Endothelial cell of umbilical vein (primary cell): ENCODE results near the gene OSBPL6. TPM values are rescaled to one million over a fixed set of nuclear protein-coding genes. Genes with fewer than 3 reads are reported as not detected.

Source experiments
- BruUV-seq: library from RNA; stranded (reverse); fragments of 400-500 nt; replicated peaks from 2 replicates; lab custom pipeline; 2021; lab: Mats Ljungman, UMichigan
- CTCF ChIA-PET: fragments of 300-600, 350-600 bp; sonication (Branson Sonifier 250); formaldehyde crosslinking; loops from one replicate; lab custom pipeline; 2021; ENCODE audit warnings: antibody characterized with exemption, inconsistent platforms; lab: Charles Lee
- POLR2A ChIA-PET: fragments of 300-600, 350-600 bp; sonication (Branson Sonifier 250); formaldehyde crosslinking; loops from one replicate; lab custom pipeline; 2021; ENCODE audit warnings: antibody characterized with exemption, inconsistent platforms; lab: Charles Lee
- DNase-seq: peaks from one replicate; pipeline ENCODE4 v3.0.0-alpha.2; 2011; ENCODE audit warnings: low read depth, low spot score
- FAIRE-seq: peaks from 2 replicates; lab custom pipeline; 2011; peaks lifted over from hg19 to GRCh38; lab: Jason Lieb, UNC
- H2AFZ ChIP-seq: 2 replicates; pipeline ENCODE4 v1.6.0; 2012; ENCODE audit warnings: low read depth, low read length, control low read depth, inconsistent platforms
- H3K27ac ChIP-seq: 2 replicates; pipeline ENCODE4 v1.5.1; 2011; ENCODE audit warnings: low read depth, mild to moderate bottlenecking, control low read depth, low read length, moderate library complexity; ENCODE audit not compliant: insufficient read depth
- H3K27me3 ChIP-seq, 2 experiments: 2 replicates each; pipeline versions ENCODE4 v1.6.0 to v1.6.1; 2011; ENCODE audit warnings: low read length in 2 of 2, mixed read lengths in 1 of 2; ENCODE audit not compliant: control insufficient read depth in 2 of 2, insufficient read depth in 2 of 2
- H3K36me3 ChIP-seq, 2 experiments: 2 replicates in 1 of 2; 3 replicates in 1 of 2; pipeline ENCODE4 v1.5.1; 2011; ENCODE audit warnings: low read length in 2 of 2, mild to moderate bottlenecking in 1 of 2, moderate library complexity in 1 of 2; ENCODE audit not compliant: control insufficient read depth in 2 of 2, insufficient read depth in 2 of 2; ENCODE audit errors: extremely low read depth in 1 of 2
- H3K4me1 ChIP-seq: 3 replicates; pipeline ENCODE4 v1.5.1; 2011; ENCODE audit warnings: mild to moderate bottlenecking, low read length; ENCODE audit not compliant: control insufficient read depth, insufficient read depth; ENCODE audit errors: extremely low read depth
- H3K4me2 ChIP-seq: 2 replicates; pipeline ENCODE4 v1.6.1; 2011; ENCODE audit warnings: low read length, control low read depth, mixed read lengths; ENCODE audit not compliant: insufficient read depth
- H3K4me3 ChIP-seq, 3 experiments: fragments of 200-600 bp in 1 of 3; sonication (generic), shearing (Covaris generic) in 1 of 3; replicated peaks in 1 of 3; 2 replicates each; pipeline ENCODE4 v1.5.1; 2011 to 2016; ENCODE audit warnings: control low read depth in 3 of 3, low read length in 3 of 3, mild to moderate bottlenecking in 2 of 3, inconsistent platforms in 1 of 3, low read depth in 1 of 3, moderate library complexity in 1 of 3; ENCODE audit not compliant: insufficient read depth in 1 of 3
- H3K79me2 ChIP-seq: 2 replicates; pipeline ENCODE4 v1.6.0; 2012; ENCODE audit warnings: low read length, inconsistent platforms; ENCODE audit not compliant: control insufficient read depth, insufficient read depth
- H3K9ac ChIP-seq: replicated peaks from 2 replicates; pipeline ENCODE3; 2011; ENCODE audit warnings: low read length, control low read depth; ENCODE audit not compliant: insufficient read depth; ENCODE audit errors: extremely low read depth
- H3K9me1 ChIP-seq: replicated peaks from 3 replicates; pipeline ENCODE4 v1.6.0; 2011; ENCODE audit warnings: mild to moderate bottlenecking, low read length; ENCODE audit not compliant: control insufficient read depth, insufficient read depth; ENCODE audit errors: extremely low read depth
- H3K9me3 ChIP-seq: replicated peaks from 2 replicates; pipeline ENCODE4 v1.5.1; 2012; ENCODE audit warnings: low read length, inconsistent platforms; ENCODE audit not compliant: control insufficient read depth, insufficient read depth
- H4K20me1 ChIP-seq: replicated peaks from 2 replicates; pipeline ENCODE3; 2011; ENCODE audit warnings: mild to moderate bottlenecking, low read length; ENCODE audit not compliant: control insufficient read depth, insufficient read depth; ENCODE audit errors: extremely low read depth
- EZH2 ChIP-seq: IDR thresholded peaks from 2 replicates; pipeline ENCODE4 v1.6.1; 2012; ENCODE audit warnings: borderline replicate concordance, low read depth, mild to moderate bottlenecking, moderate library complexity, low read length, inconsistent platforms; ENCODE audit not compliant: severe bottlenecking
- FOS ChIP-seq: IDR thresholded peaks from 2 replicates; pipeline ENCODE4 v1.6.1; 2011; ENCODE audit warnings: mild to moderate bottlenecking, low read length, moderate library complexity, borderline replicate concordance; ENCODE audit not compliant: insufficient read depth
- GATA2 ChIP-seq: IDR thresholded peaks from 2 replicates; pipeline ENCODE4 v1.7.0; 2011; ENCODE audit warnings: low read depth, mild to moderate bottlenecking, moderate library complexity, mixed read lengths, low read length; ENCODE audit not compliant: insufficient read length, insufficient read depth
- JUN ChIP-seq: IDR thresholded peaks from 2 replicates; pipeline ENCODE4 v1.6.1; 2011; ENCODE audit warnings: borderline replicate concordance, low read depth; ENCODE audit not compliant: insufficient read length, insufficient read depth
- MAX ChIP-seq: IDR thresholded peaks from 2 replicates; pipeline ENCODE4 v1.6.1; 2011; ENCODE audit not compliant: insufficient read depth, insufficient read length
- MYC ChIP-seq: IDR thresholded peaks from one replicate; pipeline ENCODE4 v1.6.1; 2011; ENCODE audit warnings: mild to moderate bottlenecking, low read depth, low read length
- POLR2A ChIP-seq: IDR thresholded peaks from 2 replicates; pipeline ENCODE4 v1.6.1; 2012; ENCODE audit warnings: low read depth, mild to moderate bottlenecking, control low read depth, low read length
- POLR2AphosphoS5 ChIP-seq: IDR thresholded peaks from 2 replicates; pipeline ENCODE4 v1.6.1; 2012; ENCODE audit warnings: low read depth, mild to moderate bottlenecking, control low read depth, low read length, moderate library complexity; ENCODE audit not compliant: insufficient read depth
- dilution Hi-C: fragments of 300-500 bp; cut with MboI; formaldehyde crosslinking; loops from one replicate; pipeline ENCODE4 v1.15.0; 2019; ENCODE audit warnings: low sequenced_read_pairs; ENCODE audit not compliant: extremely low pct_ligation_motif_present
- intact Hi-C: fragments of 100-400 bp; cut with micrococcal nuclease; formaldehyde crosslinking; loops from one replicate; pipeline ENCODE4 v1.10.0; 2022
- polyA plus RNA-seq, 4 experiments: library from polyadenylated mRNA; depleted of rRNA in 3 of 4; stranded (reverse) in 3 of 4; unstranded in 1 of 4; fragments of >200 nt; gene quantifications; 2 replicates each; pipeline versions ENCODE4 v1.2.1 to v1.2.3, GENCODE V29; 2011 to 2012; ENCODE audit warnings: missing spikeins in 1 of 4
- total RNA-seq: library from RNA; stranded (reverse); gene quantifications from 2 replicates; pipeline ENCODE4 v1.2.3, GENCODE V29; 2021
- TF ChIP-seq, protein P1 (sequence below), 2 donors: IDR thresholded peaks; 1 replicate in 1 of 2; 2 replicates in 1 of 2; pipeline ENCODE4 v1.5.1; 2011; ENCODE audit warnings: low read length in 2 of 2, mild to moderate bottlenecking in 2 of 2, moderate library complexity in 2 of 2, control low read depth in 1 of 2, inconsistent platforms in 1 of 2, low read depth in 1 of 2; ENCODE audit not compliant: insufficient read depth in 1 of 2; ENCODE audit errors: extremely low read depth in 1 of 2

Gene OSBPL6
- total and polyA plus RNA-seq, 2 donors (not counting 3 experiments of a cell fraction or from before 2014, with no cell fraction given), result 1.5 to 2.3 TPM

DNA sequence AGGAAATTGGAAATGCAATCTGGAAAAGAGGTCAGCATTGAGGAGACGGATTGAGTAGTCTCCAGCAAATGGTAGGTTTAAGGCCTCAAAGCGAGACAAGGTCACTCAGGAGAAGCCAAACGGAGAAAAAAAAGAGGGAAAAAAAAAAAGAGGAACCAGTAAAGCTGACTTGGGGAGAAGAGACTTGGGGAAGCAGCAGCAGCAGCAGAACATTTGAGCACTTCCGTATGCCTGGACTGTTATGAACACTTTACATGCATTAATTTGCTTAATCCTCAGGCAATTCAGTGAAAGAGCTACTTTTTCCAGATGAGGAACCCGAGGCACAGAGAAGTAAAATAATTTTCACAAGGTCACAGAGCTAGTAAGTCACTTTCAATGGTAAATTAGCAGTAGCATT, 81.3 kb downstream of the OSBPL6 start:
- Histone ChIP-seq H3K9me1 (no peaks in the 10 kb centered on the region), H3K79me2 (no peaks in the 10 kb centered on the region)
- no peak for TF ChIP-seq MYC
- no peak for TF ChIP-seq MAX
- TF ChIP-seq POLR2AphosphoS5, result no peak
- TF ChIP-seq, protein P1, sequence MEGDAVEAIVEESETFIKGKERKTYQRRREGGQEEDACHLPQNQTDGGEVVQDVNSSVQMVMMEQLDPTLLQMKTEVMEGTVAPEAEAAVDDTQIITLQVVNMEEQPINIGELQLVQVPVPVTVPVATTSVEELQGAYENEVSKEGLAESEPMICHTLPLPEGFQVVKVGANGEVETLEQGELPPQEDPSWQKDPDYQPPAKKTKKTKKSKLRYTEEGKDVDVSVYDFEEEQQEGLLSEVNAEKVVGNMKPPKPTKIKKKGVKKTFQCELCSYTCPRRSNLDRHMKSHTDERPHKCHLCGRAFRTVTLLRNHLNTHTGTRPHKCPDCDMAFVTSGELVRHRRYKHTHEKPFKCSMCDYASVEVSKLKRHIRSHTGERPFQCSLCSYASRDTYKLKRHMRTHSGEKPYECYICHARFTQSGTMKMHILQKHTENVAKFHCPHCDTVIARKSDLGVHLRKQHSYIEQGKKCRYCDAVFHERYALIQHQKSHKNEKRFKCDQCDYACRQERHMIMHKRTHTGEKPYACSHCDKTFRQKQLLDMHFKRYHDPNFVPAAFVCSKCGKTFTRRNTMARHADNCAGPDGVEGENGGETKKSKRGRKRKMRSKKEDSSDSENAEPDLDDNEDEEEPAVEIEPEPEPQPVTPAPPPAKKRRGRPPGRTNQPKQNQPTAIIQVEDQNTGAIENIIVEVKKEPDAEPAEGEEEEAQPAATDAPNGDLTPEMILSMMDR (IDR thresholded peaks at IDR 0.05; ENCODE audit: extremely low read depth in 1 of 2, insufficient read depth in 1 of 2, low read depth in 1 of 2, low read length in 2 of 2), result no peak
- TF ChIP-seq JUN, result no peak
- no peak for TF ChIP-seq POLR2A
- no peak for TF ChIP-seq EZH2
- no peak for TF ChIP-seq GATA2
- no peak for TF ChIP-seq FOS

More for the DNA sequence above, 81.3 kb downstream of the OSBPL6 start:
- H3K27ac ChIP-seq, result no peak overlapping the region
- no peaks in the 10 kb centered on the region for H4K20me1 ChIP-seq
- intact Hi-C loops, result no loop called here
- H3K4me3 ChIP-seq, result no peak overlapping the region
- BruUV-seq, result no TSS peak
- H3K9ac ChIP-seq, result no peak overlapping the region
- POLR2A ChIA-PET, result interaction anchor here (0.7 kb wide), 1 partner anchor 19 kb away, joined by 7 read pairs; no protein-coding TSS in a partner anchor
- FAIRE-seq (no peak), DNase-seq (no peak)
- peaks cover 15% of the 10 kb centered on the region for H3K4me1 ChIP-seq
- H3K36me3 ChIP-seq, result no peaks in the 10 kb centered on the region
- dilution Hi-C loops, result no loop called here
- no peak overlapping the region for H2AFZ ChIP-seq
- CTCF ChIA-PET, result no interaction called here
- H3K4me2 ChIP-seq, result no peak overlapping the region
- H3K9me3 ChIP-seq, result no peaks in the 10 kb centered on the region
- peaks cover 0 to 4% of the 10 kb centered on the region in 2 experiments for H3K27me3 ChIP-seq
